ENCODE measurements around the gene WDR27.
"Not testable (repeated sequence)": the region's sequence is repeated elsewhere in the genome, so short reads cannot be mapped to it uniquely, and the experiment has no call there.

DNA sequence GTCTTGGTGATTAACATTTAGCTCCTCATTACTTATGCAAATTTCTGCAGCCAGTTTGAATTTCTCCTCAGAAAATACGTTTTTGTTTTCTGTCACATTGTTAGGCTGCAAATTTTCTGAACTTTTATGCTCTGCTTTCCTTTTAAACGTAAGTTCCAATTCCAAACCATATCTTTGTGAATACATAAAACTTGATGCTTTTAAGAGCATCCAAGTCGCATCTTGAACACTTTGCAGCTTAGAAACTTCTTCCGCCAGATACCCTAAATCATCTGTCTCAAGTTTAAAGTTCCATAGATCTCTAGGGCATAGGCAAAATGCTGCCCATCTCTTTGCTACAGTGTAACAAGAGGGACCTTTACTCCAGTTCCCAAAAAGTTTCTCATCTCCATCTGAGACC, 234.1 kb downstream of the WDR27 start:
- TF ChIP-seq, protein P1, sequence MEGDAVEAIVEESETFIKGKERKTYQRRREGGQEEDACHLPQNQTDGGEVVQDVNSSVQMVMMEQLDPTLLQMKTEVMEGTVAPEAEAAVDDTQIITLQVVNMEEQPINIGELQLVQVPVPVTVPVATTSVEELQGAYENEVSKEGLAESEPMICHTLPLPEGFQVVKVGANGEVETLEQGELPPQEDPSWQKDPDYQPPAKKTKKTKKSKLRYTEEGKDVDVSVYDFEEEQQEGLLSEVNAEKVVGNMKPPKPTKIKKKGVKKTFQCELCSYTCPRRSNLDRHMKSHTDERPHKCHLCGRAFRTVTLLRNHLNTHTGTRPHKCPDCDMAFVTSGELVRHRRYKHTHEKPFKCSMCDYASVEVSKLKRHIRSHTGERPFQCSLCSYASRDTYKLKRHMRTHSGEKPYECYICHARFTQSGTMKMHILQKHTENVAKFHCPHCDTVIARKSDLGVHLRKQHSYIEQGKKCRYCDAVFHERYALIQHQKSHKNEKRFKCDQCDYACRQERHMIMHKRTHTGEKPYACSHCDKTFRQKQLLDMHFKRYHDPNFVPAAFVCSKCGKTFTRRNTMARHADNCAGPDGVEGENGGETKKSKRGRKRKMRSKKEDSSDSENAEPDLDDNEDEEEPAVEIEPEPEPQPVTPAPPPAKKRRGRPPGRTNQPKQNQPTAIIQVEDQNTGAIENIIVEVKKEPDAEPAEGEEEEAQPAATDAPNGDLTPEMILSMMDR (IDR thresholded peaks at IDR 0.05) = not testable (repeated sequence)
- TF ChIP-seq POLR2A (IDR thresholded peaks at IDR 0.05) = not testable (repeated sequence)

All from esophagus squamous epithelium (tissue), 4 donors.